ENCODE results near the gene DMXL2. TPM values are rescaled to one million over a fixed set of nuclear protein-coding genes. Genes with fewer than 3 reads are reported as not detected.
"Not testable (repeated sequence)": the region's sequence is repeated elsewhere in the genome, so short reads cannot be mapped to it uniquely, and the experiment has no call there.

DMXL2 gene
- polyA plus RNA-seq, 1 donor: 106 TPM

DNA sequence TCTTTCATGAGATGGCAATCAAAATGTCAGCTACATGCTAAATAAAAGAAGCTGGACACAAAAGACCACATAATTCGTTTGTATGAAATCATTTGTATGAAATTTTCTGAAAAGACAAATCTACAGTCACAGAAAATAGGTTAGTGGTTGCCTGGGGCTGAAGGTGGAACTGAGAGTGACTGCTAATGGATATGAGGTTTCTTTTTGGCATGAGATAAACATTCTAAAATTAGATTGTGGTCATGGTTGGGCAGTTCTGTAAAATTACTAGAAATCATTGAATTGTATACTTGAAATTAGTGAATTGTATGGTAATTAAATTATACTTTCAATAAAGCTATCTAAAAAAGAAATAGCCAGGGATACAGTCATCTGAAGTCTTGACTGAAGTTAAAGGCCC is 2.7 kb upstream of the DMXL2 start:
- DNase-seq: no peak

DNA sequence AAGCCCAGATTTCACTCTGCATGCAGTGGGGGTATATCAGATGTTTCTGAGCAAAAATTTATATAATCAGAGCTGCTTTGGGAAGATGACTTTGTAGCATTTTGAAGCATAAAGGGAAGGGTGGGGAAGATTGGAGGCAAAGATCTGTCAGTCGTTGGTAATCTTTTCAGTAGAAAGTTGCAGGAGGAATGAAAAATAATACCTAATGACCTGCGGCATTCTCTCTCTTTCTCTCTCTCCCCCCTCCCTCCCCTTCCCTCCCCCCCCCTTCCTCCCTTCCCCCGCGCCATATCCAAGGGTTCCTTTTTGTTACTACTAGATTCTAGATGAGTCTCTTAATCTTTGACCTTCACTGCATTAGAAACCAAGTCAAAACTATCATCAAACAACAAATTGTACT is 1.5 kb upstream of the DMXL2 start:
- no peak for DNase-seq

GRCh38 chr15:51623386-51623938 is 891 bp upstream of the DMXL2 start:
- DNase-seq: peak; percentile 10

- DNase-seq: peak; percentile 44
Observed at GRCh38 chr15:51621936-51622603, 501 bp downstream of the DMXL2 start.

DNA sequence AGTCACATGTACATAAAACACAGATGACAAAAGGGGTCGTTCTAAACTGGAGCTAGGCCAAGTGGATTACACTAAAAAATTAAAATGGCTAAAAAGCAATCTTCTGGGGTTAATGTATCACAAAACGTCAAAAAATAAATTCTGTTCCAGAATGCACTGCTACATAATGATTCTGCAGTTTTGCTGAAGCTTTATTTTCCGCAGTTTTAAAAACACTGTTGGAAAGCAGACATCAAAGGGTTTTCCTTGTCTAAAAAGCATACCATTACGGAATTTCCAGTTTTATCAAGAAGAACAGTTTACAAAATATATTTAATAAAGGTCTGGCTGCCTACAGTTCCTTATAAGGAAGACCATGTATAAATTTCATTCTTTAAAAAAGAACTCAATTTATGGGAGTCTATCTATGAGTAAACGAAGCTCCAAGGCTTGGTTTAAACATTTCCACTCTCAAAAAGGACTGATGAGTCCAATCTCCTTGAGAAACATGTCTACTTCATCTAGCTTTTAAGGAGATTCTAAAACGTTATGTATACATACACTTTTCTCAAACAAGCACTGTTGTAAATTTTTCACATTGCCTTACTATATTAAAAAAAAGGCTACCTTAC is 1.3 kb downstream of the DMXL2 start:
- DNase-seq: peak; percentile 12

GRCh38 chr15:51620641-51621040 is 1.9 kb downstream of the DMXL2 start:
- no peak for DNase-seq

DNA sequence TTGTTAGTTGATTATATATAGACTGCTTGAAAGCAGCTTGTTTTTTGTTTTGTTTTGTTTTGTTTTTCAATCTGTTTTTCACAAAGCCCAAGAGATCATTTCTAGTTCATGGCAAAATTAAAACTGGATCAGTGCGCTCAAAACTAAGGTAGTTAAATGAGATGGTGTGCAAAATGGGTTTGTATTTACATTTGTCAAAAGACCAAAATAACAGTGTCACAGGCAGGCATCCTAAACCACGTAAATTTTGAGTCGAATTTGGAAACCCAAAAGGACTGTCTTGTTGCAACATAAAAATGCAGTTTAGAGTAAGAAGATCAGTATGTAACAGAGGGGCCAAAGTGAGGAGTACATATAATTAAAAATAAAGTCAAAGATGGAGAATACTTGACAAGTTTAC is 2.4 kb downstream of the DMXL2 start:
- no peak for DNase-seq

DNA sequence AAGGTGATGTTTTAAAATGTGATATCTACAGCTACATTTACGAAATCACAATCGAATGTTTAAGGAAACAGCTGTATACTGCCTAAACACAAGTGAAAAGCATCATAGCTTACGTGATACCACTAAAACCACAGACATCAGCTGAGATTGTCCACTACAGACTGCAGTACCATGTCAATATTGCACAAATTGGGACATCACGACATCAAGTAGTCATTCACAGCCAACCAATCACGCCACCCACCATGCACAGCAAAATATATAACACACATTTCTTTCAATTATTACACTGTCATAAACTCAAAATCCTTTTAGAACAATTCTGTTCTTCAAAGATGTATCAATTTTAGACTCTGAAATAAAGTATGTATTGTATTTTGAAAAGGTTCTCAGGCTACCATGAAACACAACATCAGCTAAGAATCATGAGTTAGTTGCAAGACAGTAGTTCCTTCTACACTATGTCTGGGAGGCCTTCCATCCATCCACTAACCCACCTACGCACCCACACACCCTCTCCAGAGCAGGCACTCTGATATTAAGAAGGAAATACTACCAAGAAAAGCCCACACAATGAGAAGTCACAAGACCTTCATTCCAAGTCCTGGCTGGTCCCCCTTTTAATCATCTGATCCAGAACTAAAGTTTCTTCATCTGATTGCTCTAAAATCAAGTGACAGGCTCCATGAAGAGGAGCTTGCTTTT is 3.1 kb downstream of the DMXL2 start:
- DNase-seq: no peak

- DNase-seq: no peak
Observed at GRCh38 chr15:51617886-51618285, 4.7 kb downstream of the DMXL2 start.

GRCh38 chr15:51613951-51614350 is 8.6 kb downstream of the DMXL2 start:
- DNase-seq: no peak

DNA sequence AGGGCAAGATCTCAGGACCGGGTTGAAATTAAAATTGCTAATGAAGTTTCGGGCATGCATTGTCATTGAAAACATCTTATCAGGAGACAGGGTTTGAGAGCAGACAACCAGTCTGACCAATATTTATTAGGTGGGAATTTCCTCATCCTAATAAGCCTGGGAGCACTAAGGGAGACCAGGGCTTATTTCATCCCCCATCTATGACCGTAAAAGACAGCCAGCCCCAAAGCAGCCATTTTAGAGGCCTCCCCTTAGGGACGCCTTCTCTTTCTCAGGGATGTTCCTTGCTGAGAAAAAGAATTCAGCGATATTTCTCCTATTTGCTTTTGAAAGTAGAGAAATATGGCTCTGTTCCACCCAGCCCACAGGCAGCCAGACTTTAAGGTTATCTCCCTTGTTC is 9.9 kb downstream of the DMXL2 start:
- not testable (repeated sequence) for DNase-seq

DNA sequence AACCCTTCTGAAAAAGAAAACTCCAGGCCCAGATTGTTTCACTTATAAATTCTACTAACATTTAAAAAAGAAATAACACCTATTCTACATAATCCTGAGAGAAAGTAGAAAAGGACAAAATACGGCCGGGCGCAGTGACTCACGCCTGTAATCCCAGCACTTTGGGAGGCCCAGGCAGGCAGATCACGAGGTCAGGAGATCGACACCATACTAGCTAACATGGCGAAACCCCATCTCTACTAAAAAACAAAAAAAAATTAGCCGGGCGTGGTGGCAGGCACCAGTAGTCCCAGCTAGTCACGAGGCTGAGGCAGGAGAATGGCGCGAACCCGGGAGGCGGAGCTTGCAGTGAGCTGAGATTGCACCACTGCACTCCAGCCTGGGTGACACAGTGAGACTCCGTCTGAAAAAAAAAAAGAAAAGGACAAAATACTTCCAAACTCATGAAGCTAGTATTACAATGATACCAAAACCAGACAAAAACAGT is 19.1 kb downstream of the DMXL2 start:
- DNase-seq: not testable (repeated sequence)

- DNase-seq: no peak
Observed at GRCh38 chr15:51603002-51603401, 19.6 kb downstream of the DMXL2 start.

GRCh38 chr15:51602484-51602883 is 20.1 kb downstream of the DMXL2 start:
- DNase-seq: no peak

DNA sequence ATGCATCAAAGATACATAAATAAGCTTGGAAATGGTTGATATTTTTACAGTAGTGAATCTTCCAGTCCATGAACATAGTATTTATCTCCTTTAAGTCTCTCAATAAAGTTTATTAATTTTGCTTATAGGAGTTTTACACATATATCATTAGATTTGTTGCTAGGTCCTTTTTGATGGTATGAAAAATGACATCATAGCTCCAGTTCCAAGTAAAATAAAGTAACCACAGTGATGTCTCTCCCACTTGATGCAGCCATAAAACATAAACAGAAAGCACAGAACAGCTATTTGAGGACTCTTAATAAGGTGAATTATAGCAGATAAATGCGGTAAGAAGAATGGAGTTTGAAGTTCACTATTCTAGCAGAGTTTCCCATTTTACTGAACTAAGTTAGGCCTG is 20.8 kb downstream of the DMXL2 start:
- no peak for DNase-seq

GRCh38 chr15:51600114-51600513 is 22.5 kb downstream of the DMXL2 start:
- no peak for DNase-seq

GRCh38 chr15:51589881-51590568 is 32.5 kb downstream of the DMXL2 start:
- no peak for DNase-seq

DNA sequence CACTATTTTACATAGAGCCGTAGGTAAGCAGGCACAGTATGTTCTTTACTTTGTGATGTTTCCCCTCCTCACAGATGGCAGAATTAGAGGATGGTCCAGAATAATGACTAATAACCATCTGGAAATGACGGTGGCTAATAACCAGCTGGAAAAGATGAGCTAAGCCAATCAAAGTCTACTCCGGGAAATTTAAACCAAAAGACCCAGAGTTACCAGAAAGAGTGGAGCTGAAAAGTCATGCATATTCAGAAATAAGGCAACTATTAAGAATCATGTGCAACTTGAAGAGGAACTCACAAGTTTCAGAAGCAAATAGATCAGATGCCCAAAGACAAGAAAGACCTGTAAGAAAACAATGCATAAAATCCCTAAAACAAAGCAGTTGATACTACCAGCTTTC is 33.6 kb downstream of the DMXL2 start:
- no peak for DNase-seq

GRCh38 chr15:51585986-51586385 is 36.6 kb downstream of the DMXL2 start:
- DNase-seq: no peak

GRCh38 chr15:51580982-51581381 is 41.6 kb downstream of the DMXL2 start:
- no peak for DNase-seq

DNA sequence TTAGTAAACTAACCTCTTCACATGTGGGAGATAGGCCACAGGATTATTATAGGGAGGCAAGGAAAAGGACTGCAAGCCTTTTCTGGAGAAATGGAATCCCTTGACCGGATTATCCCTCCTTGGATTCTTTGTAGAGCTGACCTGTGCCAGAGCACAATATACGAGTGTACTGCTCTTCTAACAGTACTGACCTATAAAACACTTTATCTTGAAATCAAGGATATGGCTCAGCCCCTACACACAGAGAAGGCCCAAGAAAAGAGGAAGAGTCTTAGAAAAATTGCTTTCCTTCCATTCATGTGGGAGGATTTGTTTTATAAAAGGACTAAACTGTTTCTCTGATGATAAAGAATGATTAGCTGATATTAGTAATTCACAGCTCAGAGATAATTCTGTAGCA is 42.2 kb downstream of the DMXL2 start:
- no peak for DNase-seq

DNA sequence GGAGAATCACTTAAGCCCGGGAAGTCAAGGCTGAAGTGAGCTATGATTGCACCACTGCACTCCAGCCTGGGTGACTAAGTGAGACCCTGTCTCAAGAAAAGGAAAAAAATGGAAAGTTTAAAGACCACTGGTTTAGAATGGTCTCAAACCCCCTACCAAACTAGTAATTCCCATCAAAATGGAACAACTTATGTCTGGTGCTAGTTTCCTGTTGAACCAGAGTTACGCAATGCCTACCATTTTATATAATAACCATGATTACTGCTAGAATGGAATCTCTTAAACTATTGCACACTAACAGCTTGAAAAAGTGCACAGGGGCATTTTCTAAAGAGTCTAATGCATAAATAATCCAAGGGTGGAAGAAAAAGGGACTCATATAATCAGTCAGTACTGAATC is 43.6 kb downstream of the DMXL2 start:
- no peak for DNase-seq

Measured in left kidney (tissue), 2 donors.